Keratinocyte (primary cell): ENCODE measurements around the gene DUSP10. TPM values are rescaled to one million over a fixed set of nuclear protein-coding genes. Genes with fewer than 3 reads are reported as not detected.

Experiments
- DNase-seq: peaks from one replicate; pipeline ENCODE4 v3.0.0-alpha.2; 2011; ENCODE audit warnings: low read depth, missing footprints, low spot score
- FAIRE-seq: peaks from 2 replicates; lab custom pipeline; 2011; peaks lifted over from hg19 to GRCh38; lab: Jason Lieb, UNC
- H2AFZ ChIP-seq: 2 replicates; pipeline ENCODE4 v1.6.0; 2012; ENCODE audit warnings: low read length, control low read depth, inconsistent platforms; ENCODE audit not compliant: control insufficient read depth
- H3K27ac ChIP-seq: 2 replicates; pipeline ENCODE4 v1.5.1; 2011; ENCODE audit warnings: low read length; ENCODE audit not compliant: control insufficient read depth, insufficient read depth
- H3K27me3 ChIP-seq: 3 replicates; pipeline ENCODE4 v1.6.0; 2011; ENCODE audit warnings: low read length; ENCODE audit not compliant: control insufficient read depth, insufficient read depth; ENCODE audit errors: extremely low read depth
- H3K36me3 ChIP-seq, 2 experiments: 2 replicates in 1 of 2; 3 replicates in 1 of 2; pipeline ENCODE4 v1.5.1; 2011; ENCODE audit warnings: low read length in 2 of 2, mild to moderate bottlenecking in 1 of 2; ENCODE audit not compliant: control insufficient read depth in 2 of 2, insufficient read depth in 2 of 2; ENCODE audit errors: extremely low read depth in 1 of 2
- H3K4me1 ChIP-seq: 3 replicates; pipeline ENCODE4 v1.5.1; 2011; ENCODE audit warnings: low read length; ENCODE audit not compliant: control insufficient read depth, insufficient read depth; ENCODE audit errors: extremely low read depth
- H3K4me2 ChIP-seq: 3 replicates; pipeline ENCODE4 v1.6.0; 2011; ENCODE audit warnings: low read depth, low read length; ENCODE audit not compliant: control insufficient read depth, insufficient read depth; ENCODE audit errors: extremely low read depth
- H3K4me3 ChIP-seq, 3 experiments: fragments of 200-600 bp in 1 of 3; sonication (generic) in 1 of 3; 2 replicates in 2 of 3; 3 replicates in 1 of 3; pipeline ENCODE4 v1.5.1; 2011 to 2016; ENCODE audit warnings: low read length in 3 of 3, mild to moderate bottlenecking in 3 of 3, control low read depth in 2 of 3, inconsistent platforms in 1 of 3, low read depth in 1 of 3, mixed read lengths in 1 of 3, mixed run types in 1 of 3, moderate library complexity in 1 of 3; ENCODE audit not compliant: control insufficient read depth in 2 of 3, insufficient read depth in 2 of 3; ENCODE audit errors: extremely low read depth in 1 of 3
- H3K79me2 ChIP-seq: 2 replicates; pipeline ENCODE4 v1.6.0; 2012; ENCODE audit warnings: low read length; ENCODE audit not compliant: control insufficient read depth, insufficient read depth
- H3K9ac ChIP-seq: 3 replicates; pipeline ENCODE4 v1.6.0; 2011; ENCODE audit warnings: low read length; ENCODE audit not compliant: control insufficient read depth, insufficient read depth; ENCODE audit errors: extremely low read depth
- H3K9me1 ChIP-seq: 3 replicates; pipeline ENCODE4 v1.6.0; 2011; ENCODE audit warnings: low read length; ENCODE audit not compliant: control insufficient read depth, insufficient read depth; ENCODE audit errors: extremely low read depth
- H3K9me3 ChIP-seq: 2 replicates; pipeline ENCODE4 v1.5.1; 2012; ENCODE audit warnings: low read depth, low read length; ENCODE audit not compliant: control insufficient read depth
- H4K20me1 ChIP-seq: 3 replicates; pipeline ENCODE4 v1.6.0; 2011; ENCODE audit warnings: low read length; ENCODE audit not compliant: control insufficient read depth, insufficient read depth; ENCODE audit errors: extremely low read depth
- EZH2 ChIP-seq: IDR thresholded peaks from one replicate; pipeline ENCODE4 v1.6.1; 2012; ENCODE audit warnings: inconsistent platforms, mild to moderate bottlenecking, low read length, moderate library complexity
- dilution Hi-C: fragments of 300-500 bp; cut with MboI; formaldehyde crosslinking; loops from one replicate; pipeline ENCODE4 v1.7.0; 2020; ENCODE audit warnings: low sequenced_read_pairs; ENCODE audit not compliant: extremely low pct_ligation_motif_present
- polyA plus RNA-seq, 5 experiments: library from polyadenylated mRNA; depleted of rRNA in 3 of 5; stranded (reverse) in 3 of 5; stranded (forward) in 1 of 5; unstranded in 1 of 5; fragments of >200 nt; gene quantifications; 1 replicate in 1 of 5; 2 replicates in 3 of 5; 3 replicates in 1 of 5; pipeline versions ENCODE4 v1.2.1 to v1.2.3, GENCODE V29; 2011 to 2012; ENCODE audit warnings: missing spikeins in 2 of 5, low read depth in 1 of 5, low replicate concordance in 1 of 5
- TF ChIP-seq, protein P1 (sequence below), 3 experiments: IDR thresholded peaks in 1 of 3; conservative IDR thresholded peaks in 1 of 3; optimal IDR thresholded peaks in 1 of 3; 2 replicates in 2 of 3; 3 replicates in 1 of 3; pipeline versions ENCODE3 to v1.5.1; 2011; ENCODE audit warnings: low read length in 3 of 3, mild to moderate bottlenecking in 3 of 3, moderate library complexity in 2 of 3, control low read depth in 1 of 3, inconsistent platforms in 1 of 3; ENCODE audit not compliant: insufficient read depth in 2 of 3; ENCODE audit errors: extremely low read depth in 1 of 3

Gene DUSP10
- polyA plus RNA-seq, 1 donor (not counting 4 experiments of a cell fraction or from before 2014, with no cell fraction given), result 15.1 TPM

GRCh38 chr1:221699978-221700519 lies 41.8 kb downstream of the DUSP10 start:
- dilution Hi-C loops, result no loop called here
- Histone ChIP-seq H3K9ac (no peak overlapping the region), H2AFZ (no peak overlapping the region), H4K20me1 (no peaks in the 10 kb centered on the region), H3K27me3 (no peaks in the 10 kb centered on the region), H3K27ac (no peak overlapping the region), H3K9me3 (no peaks in the 10 kb centered on the region), H3K79me2 (no peaks in the 10 kb centered on the region), H3K4me1 (peaks cover 6% of the 10 kb centered on the region), H3K9me1 (no peaks in the 10 kb centered on the region), H3K36me3 (peaks cover 4 to 6% of the 10 kb centered on the region in 2 experiments), H3K4me3 (no peak overlapping the region), H3K4me2 (no peak overlapping the region)
- FAIRE-seq (no peak), DNase-seq (no peak)
- TF ChIP-seq EZH2, result no peak
- TF ChIP-seq, protein P1, sequence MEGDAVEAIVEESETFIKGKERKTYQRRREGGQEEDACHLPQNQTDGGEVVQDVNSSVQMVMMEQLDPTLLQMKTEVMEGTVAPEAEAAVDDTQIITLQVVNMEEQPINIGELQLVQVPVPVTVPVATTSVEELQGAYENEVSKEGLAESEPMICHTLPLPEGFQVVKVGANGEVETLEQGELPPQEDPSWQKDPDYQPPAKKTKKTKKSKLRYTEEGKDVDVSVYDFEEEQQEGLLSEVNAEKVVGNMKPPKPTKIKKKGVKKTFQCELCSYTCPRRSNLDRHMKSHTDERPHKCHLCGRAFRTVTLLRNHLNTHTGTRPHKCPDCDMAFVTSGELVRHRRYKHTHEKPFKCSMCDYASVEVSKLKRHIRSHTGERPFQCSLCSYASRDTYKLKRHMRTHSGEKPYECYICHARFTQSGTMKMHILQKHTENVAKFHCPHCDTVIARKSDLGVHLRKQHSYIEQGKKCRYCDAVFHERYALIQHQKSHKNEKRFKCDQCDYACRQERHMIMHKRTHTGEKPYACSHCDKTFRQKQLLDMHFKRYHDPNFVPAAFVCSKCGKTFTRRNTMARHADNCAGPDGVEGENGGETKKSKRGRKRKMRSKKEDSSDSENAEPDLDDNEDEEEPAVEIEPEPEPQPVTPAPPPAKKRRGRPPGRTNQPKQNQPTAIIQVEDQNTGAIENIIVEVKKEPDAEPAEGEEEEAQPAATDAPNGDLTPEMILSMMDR (optimal IDR thresholded peaks at IDR 0.05 in 1 of 3, IDR thresholded peaks at IDR 0.05 in 1 of 3, conservative IDR thresholded peaks at IDR 0.05 in 1 of 3; ENCODE audit: extremely low read depth in 1 of 3, insufficient read depth in 2 of 3, low read length in 3 of 3), result no peak

- H3K4me2 ChIP-seq, result no peak overlapping the region
- FAIRE-seq, result no peak
- H2AFZ ChIP-seq, result no peak overlapping the region
Observed at GRCh38 chr1:221699577-221699976, 42.3 kb downstream of the DUSP10 start.

More at GRCh38 chr1:221699577-221699976, 42.3 kb downstream of the DUSP10 start:
- no peaks in the 10 kb centered on the region for H3K9me3 ChIP-seq
- no peak overlapping the region for H3K4me3 ChIP-seq
- no peaks in the 10 kb centered on the region for H3K27me3 ChIP-seq
- dilution Hi-C loops, result no loop called here
- no peak overlapping the region for H3K9ac ChIP-seq
- no peaks in the 10 kb centered on the region for H3K9me1 ChIP-seq
- TF ChIP-seq, protein P1 (optimal IDR thresholded peaks at IDR 0.05 in 1 of 3, IDR thresholded peaks at IDR 0.05 in 1 of 3, conservative IDR thresholded peaks at IDR 0.05 in 1 of 3; ENCODE audit: extremely low read depth in 1 of 3, insufficient read depth in 2 of 3, low read length in 3 of 3), result no peak
- TF ChIP-seq EZH2, result no peak
- no peak for DNase-seq
- H3K4me1 ChIP-seq, result peaks cover 6% of the 10 kb centered on the region
- no peaks in the 10 kb centered on the region for H4K20me1 ChIP-seq
- peaks cover 4 to 6% of the 10 kb centered on the region in 2 experiments for H3K36me3 ChIP-seq
- H3K79me2 ChIP-seq, result no peaks in the 10 kb centered on the region
- H3K27ac ChIP-seq, result no peak overlapping the region
